Hematopoietic multipotent progenitor cell treated with erythropoietin and hydrocortisone succinate and interleukin-3 and kit ligand, for 15 days (in vitro differentiated cells): ENCODE data around the gene GPR107.

Source experiments
- DNase-seq: peaks from one replicate; pipeline ENCODE4 v3.0.0-alpha.2; 2015; ENCODE audit warnings: low spot score

Gene GPR107

GRCh38 chr9:130027533-130028365 lies 26.0 kb upstream of the GPR107 start:
- no peak for DNase-seq

GRCh38 chr9:130028493-130029222 lies 25.0 kb upstream of the GPR107 start:
- DNase-seq = no peak

GRCh38 chr9:130029223-130029973 lies 24.3 kb upstream of the GPR107 start:
- DNase-seq = no peak

- no peak for DNase-seq
Observed at GRCh38 chr9:130030651-130031127, 23.0 kb upstream of the GPR107 start.

- no peak for DNase-seq
Observed at GRCh38 chr9:130034570-130034969, 19.1 kb upstream of the GPR107 start.

- no peak for DNase-seq
Observed at GRCh38 chr9:130036099-130036498, 17.6 kb upstream of the GPR107 start.

- DNase-seq = no peak
Observed at GRCh38 chr9:130039528-130040147, 14.1 kb upstream of the GPR107 start.

- no peak for DNase-seq
Observed at GRCh38 chr9:130040984-130041647, 12.6 kb upstream of the GPR107 start.

- no peak for DNase-seq
Observed at GRCh38 chr9:130041648-130042405, 11.9 kb upstream of the GPR107 start.

- DNase-seq = no peak
Observed at GRCh38 chr9:130042406-130042884, 11.3 kb upstream of the GPR107 start.

- no peak for DNase-seq
Observed at GRCh38 chr9:130042885-130043653, 10.6 kb upstream of the GPR107 start, which contains the start of gene FNBP1. Gene FNBP1, minus strand, starts transcription at chr9:130043189. Its CDS starts 214 bp downstream, at chr9:130042975.

- no peak for DNase-seq
Observed at GRCh38 chr9:130043654-130044623, 9.8 kb upstream of the GPR107 start.

GRCh38 chr9:130045725-130046450 lies 7.8 kb upstream of the GPR107 start:
- no peak for DNase-seq

- no peak for DNase-seq
Observed at GRCh38 chr9:130049431-130050210, 4.1 kb upstream of the GPR107 start.

- DNase-seq = no peak
Observed at GRCh38 chr9:130050462-130050861, 3.2 kb upstream of the GPR107 start.

- no peak for DNase-seq
Observed at GRCh38 chr9:130051855-130052254, 1.9 kb upstream of the GPR107 start.

- DNase-seq = no peak
Observed at GRCh38 chr9:130053109-130053503, 600 bp upstream of the GPR107 start.
